ENCODE results near the gene PDIA2.

DNA sequence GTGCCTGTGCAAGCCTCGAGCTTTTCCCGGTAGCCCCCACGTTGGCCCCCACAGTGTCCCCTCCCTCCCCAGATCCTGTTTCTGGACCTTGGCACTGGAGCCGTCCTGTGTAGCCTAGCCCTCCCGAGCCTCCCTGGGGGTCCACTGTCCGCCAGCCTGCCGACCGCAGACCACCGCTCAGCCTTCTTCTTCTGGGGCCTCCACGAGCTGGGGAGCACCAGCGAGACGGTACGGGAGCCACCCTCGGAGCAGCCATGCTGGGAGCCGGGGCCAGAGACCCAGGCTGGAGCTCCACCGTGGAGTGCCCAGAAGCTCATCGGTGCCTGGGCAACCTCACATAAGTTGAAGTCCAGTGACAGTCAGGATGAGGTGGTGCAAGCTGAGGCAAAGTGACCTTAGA is 19.0 kb upstream of the PDIA2 start:
- no peak for TF ChIP-seq POLR2A (IDR thresholded peaks at IDR 0.05)
- TF ChIP-seq, protein P1, sequence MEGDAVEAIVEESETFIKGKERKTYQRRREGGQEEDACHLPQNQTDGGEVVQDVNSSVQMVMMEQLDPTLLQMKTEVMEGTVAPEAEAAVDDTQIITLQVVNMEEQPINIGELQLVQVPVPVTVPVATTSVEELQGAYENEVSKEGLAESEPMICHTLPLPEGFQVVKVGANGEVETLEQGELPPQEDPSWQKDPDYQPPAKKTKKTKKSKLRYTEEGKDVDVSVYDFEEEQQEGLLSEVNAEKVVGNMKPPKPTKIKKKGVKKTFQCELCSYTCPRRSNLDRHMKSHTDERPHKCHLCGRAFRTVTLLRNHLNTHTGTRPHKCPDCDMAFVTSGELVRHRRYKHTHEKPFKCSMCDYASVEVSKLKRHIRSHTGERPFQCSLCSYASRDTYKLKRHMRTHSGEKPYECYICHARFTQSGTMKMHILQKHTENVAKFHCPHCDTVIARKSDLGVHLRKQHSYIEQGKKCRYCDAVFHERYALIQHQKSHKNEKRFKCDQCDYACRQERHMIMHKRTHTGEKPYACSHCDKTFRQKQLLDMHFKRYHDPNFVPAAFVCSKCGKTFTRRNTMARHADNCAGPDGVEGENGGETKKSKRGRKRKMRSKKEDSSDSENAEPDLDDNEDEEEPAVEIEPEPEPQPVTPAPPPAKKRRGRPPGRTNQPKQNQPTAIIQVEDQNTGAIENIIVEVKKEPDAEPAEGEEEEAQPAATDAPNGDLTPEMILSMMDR (IDR thresholded peaks at IDR 0.05) = no peak

Data from uterus (tissue), 2 donors.